ENCODE data around the gene PDE4D.

DNA sequence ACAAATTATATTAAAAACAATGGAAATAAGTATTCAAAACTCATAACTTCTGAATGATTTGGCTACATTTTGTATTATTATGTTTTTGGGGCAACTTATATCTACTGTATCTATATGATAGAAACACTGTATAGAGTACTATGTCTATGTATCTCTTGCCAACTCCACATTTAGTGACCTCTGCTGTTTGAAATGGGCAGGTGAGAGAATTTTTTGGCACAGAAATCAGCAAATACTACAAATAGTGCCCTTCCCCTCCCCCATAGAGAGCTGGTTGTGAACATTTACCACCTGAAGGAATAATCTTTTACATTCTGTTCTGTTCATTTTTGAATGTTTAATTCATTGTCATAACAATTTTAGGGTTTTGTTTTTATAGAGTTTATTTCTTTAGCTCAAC is 545.3 kb downstream of the PDE4D start:
- TF ChIP-seq TAF1 (IDR thresholded peaks at IDR 0.05; ENCODE audit: borderline replicate concordance, insufficient read depth, low read length) (no peak), POLR2AphosphoS5 (IDR thresholded peaks at IDR 0.05; ENCODE audit: low read depth, low read length) (no peak), SIN3A (IDR thresholded peaks at IDR 0.05; ENCODE audit: borderline replicate concordance, insufficient read depth, low read length) (no peak), FOXP2 (optimal IDR thresholded peaks at IDR 0.05; ENCODE audit: borderline replicate concordance, extremely low read depth, extremely low read length, insufficient read depth) (no peak)
- TF ChIP-seq, protein P1, sequence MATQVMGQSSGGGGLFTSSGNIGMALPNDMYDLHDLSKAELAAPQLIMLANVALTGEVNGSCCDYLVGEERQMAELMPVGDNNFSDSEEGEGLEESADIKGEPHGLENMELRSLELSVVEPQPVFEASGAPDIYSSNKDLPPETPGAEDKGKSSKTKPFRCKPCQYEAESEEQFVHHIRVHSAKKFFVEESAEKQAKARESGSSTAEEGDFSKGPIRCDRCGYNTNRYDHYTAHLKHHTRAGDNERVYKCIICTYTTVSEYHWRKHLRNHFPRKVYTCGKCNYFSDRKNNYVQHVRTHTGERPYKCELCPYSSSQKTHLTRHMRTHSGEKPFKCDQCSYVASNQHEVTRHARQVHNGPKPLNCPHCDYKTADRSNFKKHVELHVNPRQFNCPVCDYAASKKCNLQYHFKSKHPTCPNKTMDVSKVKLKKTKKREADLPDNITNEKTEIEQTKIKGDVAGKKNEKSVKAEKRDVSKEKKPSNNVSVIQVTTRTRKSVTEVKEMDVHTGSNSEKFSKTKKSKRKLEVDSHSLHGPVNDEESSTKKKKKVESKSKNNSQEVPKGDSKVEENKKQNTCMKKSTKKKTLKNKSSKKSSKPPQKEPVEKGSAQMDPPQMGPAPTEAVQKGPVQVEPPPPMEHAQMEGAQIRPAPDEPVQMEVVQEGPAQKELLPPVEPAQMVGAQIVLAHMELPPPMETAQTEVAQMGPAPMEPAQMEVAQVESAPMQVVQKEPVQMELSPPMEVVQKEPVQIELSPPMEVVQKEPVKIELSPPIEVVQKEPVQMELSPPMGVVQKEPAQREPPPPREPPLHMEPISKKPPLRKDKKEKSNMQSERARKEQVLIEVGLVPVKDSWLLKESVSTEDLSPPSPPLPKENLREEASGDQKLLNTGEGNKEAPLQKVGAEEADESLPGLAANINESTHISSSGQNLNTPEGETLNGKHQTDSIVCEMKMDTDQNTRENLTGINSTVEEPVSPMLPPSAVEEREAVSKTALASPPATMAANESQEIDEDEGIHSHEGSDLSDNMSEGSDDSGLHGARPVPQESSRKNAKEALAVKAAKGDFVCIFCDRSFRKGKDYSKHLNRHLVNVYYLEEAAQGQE (IDR thresholded peaks at IDR 0.05; ENCODE audit: insufficient read depth in 1 of 2, low read depth in 2 of 2, low read length in 2 of 2): no peak
